HepG2 (cell line): ENCODE data around the gene RARS2. TPM values are rescaled to one million over a fixed set of nuclear protein-coding genes. Genes with fewer than 3 reads are reported as not detected.

Source experiments
- ATAC-seq: fragments of 200-7000 bp; cut with Tn5 transposase; 3 replicates; pipeline ENCODE4 v1.9.1; 2020; ENCODE audit warnings: mild to moderate bottlenecking, moderate library complexity
- BruUV-seq: library from RNA; stranded (reverse); fragments of 400-500 nt; replicated peaks from 2 replicates; lab custom pipeline; 2021; lab: Mats Ljungman, UMichigan
- CTCF ChIA-PET: fragments of 300-600 bp; formaldehyde crosslinking; extraction: SDS; loops from one replicate; lab custom pipeline; 2021; ENCODE audit warnings: low total read pairs, inconsistent platforms, low intra/inter-chr PET ratio; lab: Yijun Ruan, JAX
- POLR2A ChIA-PET: fragments of 350-600 bp; sonication (Branson Sonifier 250); formaldehyde crosslinking; loops from one replicate; lab custom pipeline; 2020; ENCODE audit warnings: antibody characterized with exemption, inconsistent platforms; lab: Yijun Ruan, JAX
- DNase-seq: peaks from one replicate; pipeline ENCODE4 v3.0.0-alpha.2; 2015; ENCODE audit warnings: low spot score
- FAIRE-seq: peaks from 3 replicates; lab custom pipeline; 2011; peaks lifted over from hg19 to GRCh38; lab: Jason Lieb, UNC
- H2AFZ ChIP-seq: one replicate; pipeline ENCODE4 v1.6.1; 2011; ENCODE audit warnings: low read length, inconsistent platforms
- H3K27ac ChIP-seq: fragments of 300-600 bp; 3 replicates; pipeline ENCODE4 v1.8.0; 2011; ENCODE audit warnings: mixed run types, mild to moderate bottlenecking, mixed read lengths, low read length, inconsistent platforms; ENCODE audit not compliant: insufficient read depth; ENCODE audit errors: extremely low read length
- H3K27me3 ChIP-seq, 2 experiments: fragments of 200-600 bp in 1 of 2; 2 replicates in 1 of 2; 3 replicates in 1 of 2; pipeline versions ENCODE4 v1.6.0 to v1.8.0; 2011; ENCODE audit warnings: low read length in 2 of 2, mild to moderate bottlenecking in 2 of 2, moderate library complexity in 2 of 2, inconsistent platforms in 1 of 2; ENCODE audit not compliant: insufficient read depth in 2 of 2, control insufficient read depth in 1 of 2
- H3K36me3 ChIP-seq, 2 experiments: fragments of 200-600 bp in 1 of 2; replicated peaks in 1 of 2; 2 replicates in 1 of 2; 3 replicates in 1 of 2; pipeline versions ENCODE4 v1.5.1 to v1.8.0; 2011; ENCODE audit warnings: low read length in 2 of 2, inconsistent platforms in 1 of 2; ENCODE audit not compliant: insufficient read depth in 2 of 2, control insufficient read depth in 1 of 2
- H3K4me1 ChIP-seq: 2 replicates; pipeline ENCODE4 v1.5.1; 2012; ENCODE audit warnings: low read length, inconsistent platforms; ENCODE audit not compliant: insufficient read depth
- H3K4me2 ChIP-seq: 2 replicates; pipeline ENCODE4 v1.6.0; 2011; ENCODE audit warnings: low read depth, low read length, inconsistent platforms
- H3K4me3 ChIP-seq, 3 experiments: fragments of 200-600 bp in 1 of 3; sonication (generic), shearing (Covaris generic) in 1 of 3; replicated peaks in 1 of 3; 2 replicates each; pipeline ENCODE4 v1.5.1; 2011 to 2016; ENCODE audit warnings: low read length in 3 of 3, inconsistent platforms in 2 of 3, low read depth in 2 of 3, mild to moderate bottlenecking in 2 of 3, control low read depth in 1 of 3, mixed read lengths in 1 of 3; ENCODE audit not compliant: insufficient read depth in 1 of 3
- H3K79me2 ChIP-seq: one replicate; pipeline ENCODE4 v1.6.1; 2011; ENCODE audit warnings: low read length, inconsistent platforms; ENCODE audit not compliant: insufficient read depth
- H3K9ac ChIP-seq: 2 replicates; pipeline ENCODE4 v1.6.0; 2011; ENCODE audit warnings: mild to moderate bottlenecking, low read depth, low read length, inconsistent platforms; ENCODE audit not compliant: insufficient read depth
- H3K9me3 ChIP-seq: 2 replicates; pipeline ENCODE4 v1.5.1; 2012; ENCODE audit warnings: mild to moderate bottlenecking, low read length
- H4K20me1 ChIP-seq: 2 replicates; pipeline ENCODE4 v1.6.0; 2011; ENCODE audit warnings: inconsistent platforms, mild to moderate bottlenecking, low read length, moderate library complexity; ENCODE audit not compliant: insufficient read depth
- DMTF1 ChIP-seq: sonication (generic); formaldehyde crosslinking; IDR thresholded peaks from 2 replicates; pipeline ENCODE4 v1.4.0; 2020; ENCODE audit warnings: mild to moderate bottlenecking, missing genetic modification reagents
- FOXA3 ChIP-seq: IDR thresholded peaks from 2 replicates; pipeline ENCODE4 v1.6.1; 2016; ENCODE audit warnings: missing genetic modification reagents, missing compliant biosample characterization
- HNRNPK ChIP-seq: fragments of 200-400 bp; formaldehyde crosslinking; IDR thresholded peaks from 2 replicates; pipeline ENCODE4 v1.6.1; 2018; ENCODE audit warnings: low read length, low read depth, moderate library complexity, mild to moderate bottlenecking; ENCODE audit not compliant: poor library complexity, severe bottlenecking
- MAFK ChIP-seq, 2 experiments: IDR thresholded peaks in 1 of 2; conservative IDR thresholded peaks in 1 of 2; 2 replicates each; pipeline ENCODE4 v1.6.1; 2011; ENCODE audit warnings: improper control_type of control experiment in 2 of 2, low read length in 2 of 2
- NCOR1 ChIP-seq: fragments of 200-600 bp; sonication (generic); IDR thresholded peaks from 2 replicates; pipeline ENCODE4 v1.7.0; 2017; ENCODE audit warnings: antibody characterized with exemption, low read length, borderline replicate concordance
- NFE2L2 ChIP-seq: fragments of 150-350 bp; IDR thresholded peaks from 2 replicates; pipeline ENCODE4 v1.6.1; 2014; ENCODE audit warnings: low read length
- NR2F2 ChIP-seq: IDR thresholded peaks from 2 replicates; pipeline ENCODE4 v1.6.1; 2012; ENCODE audit warnings: low read depth, inconsistent platforms, borderline replicate concordance
- SOX6 ChIP-seq, 2 experiments: fragments of 450-650 bp in 1 of 2; sonication (generic) in 1 of 2; formaldehyde crosslinking in 1 of 2; IDR thresholded peaks; 2 replicates each; pipeline versions ENCODE4 v1.4.0 to v1.6.1; 2017 to 2020; ENCODE audit warnings: antibody characterized with exemption in 1 of 2, mild to moderate bottlenecking in 1 of 2, missing genetic modification reagents in 1 of 2
- ZEB1 ChIP-seq: IDR thresholded peaks from 2 replicates; pipeline ENCODE4 v1.6.1; 2012; ENCODE audit warnings: mild to moderate bottlenecking, low read depth, inconsistent platforms; ENCODE audit not compliant: insufficient replicate concordance
- ZFP36L1 ChIP-seq: sonication (generic); formaldehyde crosslinking; IDR thresholded peaks from 2 replicates; pipeline ENCODE4 v1.8.0; 2022; ENCODE audit warnings: mild to moderate bottlenecking, missing genetic modification reagents, moderate library complexity
- ZNF549 ChIP-seq: sonication (generic); formaldehyde crosslinking; IDR thresholded peaks from 2 replicates; pipeline ENCODE4 v1.5.0; 2020; ENCODE audit warnings: missing genetic modification reagents
- ZNF616 ChIP-seq: sonication (generic); formaldehyde crosslinking; IDR thresholded peaks from 2 replicates; pipeline ENCODE4 v1.5.0; 2020; ENCODE audit warnings: low read depth, mild to moderate bottlenecking, missing genetic modification reagents
- ZNF720 ChIP-seq: sonication (generic); formaldehyde crosslinking; IDR thresholded peaks from 2 replicates; pipeline ENCODE4 v1.4.0; 2020; ENCODE audit warnings: missing genetic modification reagents
- in situ Hi-C: cut with HindIII; loops from 2 replicates; pipeline ENCODE4 v1.10.0; 2017; ENCODE audit warnings: low pct_unique_long_range_greater_than_20kb; ENCODE audit not compliant: extremely low pct_ligation_motif_present
- intact Hi-C: fragments of 100-400 bp; cut with micrococcal nuclease; formaldehyde crosslinking; loops from one replicate; pipeline ENCODE4 v1.10.0; 2022; ENCODE audit not compliant: unreplicated experiment
- polyA plus RNA-seq, 8 experiments: library from polyadenylated mRNA; depleted of rRNA in 3 of 8; stranded (reverse) in 7 of 8; unstranded in 1 of 8; fragments of >200 nt; fragmentation: Illumina TruSeq in 4 of 8; extraction: Trizol in 4 of 8; gene quantifications; 2 replicates each; pipeline versions ENCODE4 v1.2.1 to v1.2.3, GENCODE V29; 2011 to 2016; ENCODE audit warnings: low read depth in 4 of 8, missing spikeins in 1 of 8, mixed read lengths in 1 of 8; ENCODE audit not compliant: insufficient read depth in 1 of 8
- total RNA-seq, 5 experiments: library from RNA; depleted of rRNA; stranded (reverse); fragments of >200 nt; fragmentation: Illumina TruSeq; extraction: Trizol; gene quantifications; 2 replicates each; pipeline ENCODE4 v1.2.3, GENCODE V29; 2016; ENCODE audit warnings: low read depth in 1 of 5
- TF ChIP-seq, protein P1 (sequence below): fragments of 450-650 bp; IDR thresholded peaks from 2 replicates; pipeline ENCODE4 v1.6.1; 2017
- TF ChIP-seq, protein P2 (sequence below): sonication (generic); formaldehyde crosslinking; IDR thresholded peaks from 2 replicates; pipeline ENCODE4 v1.5.1; 2020; ENCODE audit warnings: mild to moderate bottlenecking, missing genetic modification reagents, borderline replicate concordance

RARS2 gene
- total and polyA plus RNA-seq, 2 of the 13 experiments (the other 11 are each of a cell fraction or from before 2014, with no cell fraction given): 23.4 to 80.1 TPM

GRCh38 chr6:87498048-87498447 is 91.7 kb downstream of the RARS2 start:
- FAIRE-seq: no peak
- CTCF ChIA-PET: no interaction called here
- TF ChIP-seq ZEB1 (no peak), NR2F2 (no peak), NCOR1 (no peak), HNRNPK (no peak), FOXA3 (CRISPR knock-in tag) (no peak), ZNF720 (no peak), ZNF616 (CRISPR knock-in tag) (no peak), SOX6 (IDR thresholded peaks at IDR 0.05) (no peak), SOX6 (CRISPR knock-in tag; IDR thresholded peaks at IDR 0.05) (no peak), ZFP36L1 (CRISPR knock-in tag) (no peak), ZNF549 (CRISPR knock-in tag) (no peak), MAFK (conservative IDR thresholded peaks at IDR 0.05 in 1 of 2, IDR thresholded peaks at IDR 0.05 in 1 of 2; ENCODE audit: low read length in 2 of 2) (peak; percentile 68 to 87), NFE2L2 (peak; percentile 56; the same call in 1 of the 2 replicates), DMTF1 (CRISPR knock-in tag) (no peak)
- TF ChIP-seq, protein P1, sequence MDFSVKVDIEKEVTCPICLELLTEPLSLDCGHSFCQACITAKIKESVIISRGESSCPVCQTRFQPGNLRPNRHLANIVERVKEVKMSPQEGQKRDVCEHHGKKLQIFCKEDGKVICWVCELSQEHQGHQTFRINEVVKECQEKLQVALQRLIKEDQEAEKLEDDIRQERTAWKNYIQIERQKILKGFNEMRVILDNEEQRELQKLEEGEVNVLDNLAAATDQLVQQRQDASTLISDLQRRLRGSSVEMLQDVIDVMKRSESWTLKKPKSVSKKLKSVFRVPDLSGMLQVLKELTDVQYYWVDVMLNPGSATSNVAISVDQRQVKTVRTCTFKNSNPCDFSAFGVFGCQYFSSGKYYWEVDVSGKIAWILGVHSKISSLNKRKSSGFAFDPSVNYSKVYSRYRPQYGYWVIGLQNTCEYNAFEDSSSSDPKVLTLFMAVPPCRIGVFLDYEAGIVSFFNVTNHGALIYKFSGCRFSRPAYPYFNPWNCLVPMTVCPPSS: no peak
- TF ChIP-seq, protein P2, sequence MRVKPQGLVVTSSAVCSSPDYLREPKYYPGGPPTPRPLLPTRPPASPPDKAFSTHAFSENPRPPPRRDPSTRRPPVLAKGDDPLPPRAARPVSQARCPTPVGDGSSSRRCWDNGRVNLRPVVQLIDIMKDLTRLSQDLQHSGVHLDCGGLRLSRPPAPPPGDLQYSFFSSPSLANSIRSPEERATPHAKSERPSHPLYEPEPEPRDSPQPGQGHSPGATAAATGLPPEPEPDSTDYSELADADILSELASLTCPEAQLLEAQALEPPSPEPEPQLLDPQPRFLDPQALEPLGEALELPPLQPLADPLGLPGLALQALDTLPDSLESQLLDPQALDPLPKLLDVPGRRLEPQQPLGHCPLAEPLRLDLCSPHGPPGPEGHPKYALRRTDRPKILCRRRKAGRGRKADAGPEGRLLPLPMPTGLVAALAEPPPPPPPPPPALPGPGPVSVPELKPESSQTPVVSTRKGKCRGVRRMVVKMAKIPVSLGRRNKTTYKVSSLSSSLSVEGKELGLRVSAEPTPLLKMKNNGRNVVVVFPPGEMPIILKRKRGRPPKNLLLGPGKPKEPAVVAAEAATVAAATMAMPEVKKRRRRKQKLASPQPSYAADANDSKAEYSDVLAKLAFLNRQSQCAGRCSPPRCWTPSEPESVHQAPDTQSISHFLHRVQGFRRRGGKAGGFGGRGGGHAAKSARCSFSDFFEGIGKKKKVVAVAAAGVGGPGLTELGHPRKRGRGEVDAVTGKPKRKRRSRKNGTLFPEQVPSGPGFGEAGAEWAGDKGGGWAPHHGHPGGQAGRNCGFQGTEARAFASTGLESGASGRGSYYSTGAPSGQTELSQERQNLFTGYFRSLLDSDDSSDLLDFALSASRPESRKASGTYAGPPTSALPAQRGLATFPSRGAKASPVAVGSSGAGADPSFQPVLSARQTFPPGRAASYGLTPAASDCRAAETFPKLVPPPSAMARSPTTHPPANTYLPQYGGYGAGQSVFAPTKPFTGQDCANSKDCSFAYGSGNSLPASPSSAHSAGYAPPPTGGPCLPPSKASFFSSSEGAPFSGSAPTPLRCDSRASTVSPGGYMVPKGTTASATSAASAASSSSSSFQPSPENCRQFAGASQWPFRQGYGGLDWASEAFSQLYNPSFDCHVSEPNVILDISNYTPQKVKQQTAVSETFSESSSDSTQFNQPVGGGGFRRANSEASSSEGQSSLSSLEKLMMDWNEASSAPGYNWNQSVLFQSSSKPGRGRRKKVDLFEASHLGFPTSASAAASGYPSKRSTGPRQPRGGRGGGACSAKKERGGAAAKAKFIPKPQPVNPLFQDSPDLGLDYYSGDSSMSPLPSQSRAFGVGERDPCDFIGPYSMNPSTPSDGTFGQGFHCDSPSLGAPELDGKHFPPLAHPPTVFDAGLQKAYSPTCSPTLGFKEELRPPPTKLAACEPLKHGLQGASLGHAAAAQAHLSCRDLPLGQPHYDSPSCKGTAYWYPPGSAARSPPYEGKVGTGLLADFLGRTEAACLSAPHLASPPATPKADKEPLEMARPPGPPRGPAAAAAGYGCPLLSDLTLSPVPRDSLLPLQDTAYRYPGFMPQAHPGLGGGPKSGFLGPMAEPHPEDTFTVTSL: no peak

More at GRCh38 chr6:87498048-87498447, 91.7 kb downstream of the RARS2 start:
- Histone ChIP-seq H3K36me3 (peaks cover 0 to 3% of the 10 kb centered on the region in 2 experiments; a peak in 4 of 5 replicates), H3K27ac (no peak overlapping the region), H3K4me3 (no peak overlapping the region), H3K27me3 (no peaks in the 10 kb centered on the region), H3K79me2 (no peaks in the 10 kb centered on the region), H3K4me1 (peaks cover 26% of the 10 kb centered on the region), H3K9me3 (no peaks in the 10 kb centered on the region), H4K20me1 (no peaks in the 10 kb centered on the region), H3K9ac (no peak overlapping the region), H3K4me2 (no peak overlapping the region), H2AFZ (no peak overlapping the region)
- POLR2A ChIA-PET: no interaction called here
- intact Hi-C loops (no loop called here), in situ Hi-C loops (no loop called here)
- ATAC-seq (no peak), DNase-seq (no peak)
- BruUV-seq: no TSS peak
